Measurements from ENCODE around the gene PKP1.

DNA sequence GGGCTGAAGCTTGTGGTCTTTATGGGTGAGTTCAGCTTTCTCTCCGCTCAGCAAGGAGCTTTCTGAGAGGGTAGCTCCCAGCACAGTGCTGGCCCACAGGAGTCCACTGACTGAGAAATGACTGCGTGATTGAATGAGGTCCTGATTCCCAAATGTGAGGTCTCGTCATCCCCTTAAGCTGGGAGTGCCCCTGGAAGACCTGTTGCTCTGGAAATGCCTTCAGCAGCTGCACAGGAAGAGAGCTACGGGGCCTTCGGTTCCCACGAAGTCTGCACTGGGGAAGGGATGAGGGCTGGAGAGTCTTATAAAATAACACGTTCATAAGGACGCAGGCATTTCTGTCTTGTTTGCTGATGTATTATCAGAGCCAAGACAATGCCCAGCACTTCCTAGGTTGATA, 80.2 kb downstream of the PKP1 start:
- TF ChIP-seq, protein P1, sequence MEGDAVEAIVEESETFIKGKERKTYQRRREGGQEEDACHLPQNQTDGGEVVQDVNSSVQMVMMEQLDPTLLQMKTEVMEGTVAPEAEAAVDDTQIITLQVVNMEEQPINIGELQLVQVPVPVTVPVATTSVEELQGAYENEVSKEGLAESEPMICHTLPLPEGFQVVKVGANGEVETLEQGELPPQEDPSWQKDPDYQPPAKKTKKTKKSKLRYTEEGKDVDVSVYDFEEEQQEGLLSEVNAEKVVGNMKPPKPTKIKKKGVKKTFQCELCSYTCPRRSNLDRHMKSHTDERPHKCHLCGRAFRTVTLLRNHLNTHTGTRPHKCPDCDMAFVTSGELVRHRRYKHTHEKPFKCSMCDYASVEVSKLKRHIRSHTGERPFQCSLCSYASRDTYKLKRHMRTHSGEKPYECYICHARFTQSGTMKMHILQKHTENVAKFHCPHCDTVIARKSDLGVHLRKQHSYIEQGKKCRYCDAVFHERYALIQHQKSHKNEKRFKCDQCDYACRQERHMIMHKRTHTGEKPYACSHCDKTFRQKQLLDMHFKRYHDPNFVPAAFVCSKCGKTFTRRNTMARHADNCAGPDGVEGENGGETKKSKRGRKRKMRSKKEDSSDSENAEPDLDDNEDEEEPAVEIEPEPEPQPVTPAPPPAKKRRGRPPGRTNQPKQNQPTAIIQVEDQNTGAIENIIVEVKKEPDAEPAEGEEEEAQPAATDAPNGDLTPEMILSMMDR (IDR thresholded peaks at IDR 0.05) = no peak
- TF ChIP-seq EZH2phosphoT487 (IDR thresholded peaks at IDR 0.05) (no peak), EZH2 (IDR thresholded peaks at IDR 0.05) (no peak)
